ENCODE results near the gene CYTH3.

CYTH3 gene

GRCh38 chr7:6127110-6127490 lies 145.3 kb downstream of the CYTH3 start:
- H3K27ac ChIP-seq (replicated peaks; ENCODE audit: low read length) = no peak overlapping the region

GRCh38 chr7:6123843-6124242 lies 148.6 kb downstream of the CYTH3 start:
- Histone ChIP-seq H3K79me1 (ENCODE audit: low read depth, low read length) (peaks cover 5% of the 10 kb centered on the region), H4K8ac (ENCODE audit: low read depth, low read length) (no peak overlapping the region), H2AFZ (ENCODE audit: low read length) (no peak overlapping the region), H3K4ac (ENCODE audit: low read length) (no peak overlapping the region), H3K9me3 (replicated peaks in 1 of 2; ENCODE audit: control insufficient read depth in 2 of 2, insufficient read depth in 1 of 2, low read depth in 1 of 2, low read length in 2 of 2) (peaks cover 0 to 20% of the 10 kb centered on the region in 2 donors), H3K18ac (ENCODE audit: low read length) (no peak overlapping the region), H2BK5ac (ENCODE audit: low read length) (no peak overlapping the region), H2BK12ac (ENCODE audit: low read length) (no peak overlapping the region), H2BK120ac (ENCODE audit: low read depth, low read length) (no peak overlapping the region), H3K4me2 (ENCODE audit: insufficient read depth, low read length, poor library complexity, severe bottlenecking) (no peak overlapping the region), H2BK15ac (ENCODE audit: low read length) (no peak overlapping the region), H3K23ac (ENCODE audit: low read depth, low read length, poor library complexity) (no peak overlapping the region), H3K27me3 (ENCODE audit: control insufficient read depth in 3 of 3, insufficient read depth in 3 of 3, low read depth in 1 of 3, low read length in 3 of 3) (no peaks in the 10 kb centered on the region), H2AK5ac (ENCODE audit: low read depth, low read length) (no peak overlapping the region), H3K4me1 (ENCODE audit: control insufficient read depth in 2 of 2, insufficient read depth in 1 of 2, low read depth in 1 of 2, low read length in 2 of 2) (no peaks in the 10 kb centered on the region), H3K36me3 (replicated peaks in 1 of 2; ENCODE audit: control insufficient read depth in 2 of 2, insufficient read depth in 2 of 2, low read length in 2 of 2) (peaks cover 23 to 93% of the 10 kb centered on the region in 2 donors), H4K91ac (ENCODE audit: low read depth, low read length, poor library complexity) (no peak overlapping the region), H3K4me3 (ENCODE audit: low read length in 2 of 2) (no peak overlapping the region), H3K27ac (replicated peaks; ENCODE audit: low read length) (no peak overlapping the region), H3K14ac (ENCODE audit: low read length) (no peak overlapping the region), H3K9ac (ENCODE audit: low read depth, low read length, poor library complexity) (no peak overlapping the region)
- WGBS, 2 donors (ENCODE audit: extremely low coverage in 2 of 2, insufficient read length in 2 of 2, insufficient replicate concordance in 1 of 2) = no CpG with 5 or more reads among the region's 8 CpGs
- DNase-seq (ENCODE audit: low spot score) = no peak

More at GRCh38 chr7:6127110-6127490, 145.3 kb downstream of the CYTH3 start:
- H3K4me3 ChIP-seq (ENCODE audit: low read length in 2 of 2) = no peak overlapping the region
- no peak overlapping the region for H3K4me2 ChIP-seq (ENCODE audit: insufficient read depth, low read length, poor library complexity, severe bottlenecking)
- H4K8ac ChIP-seq (ENCODE audit: low read depth, low read length) = no peak overlapping the region
- no peak overlapping the region for H2BK120ac ChIP-seq (ENCODE audit: low read depth, low read length)
- H3K14ac ChIP-seq (ENCODE audit: low read length) = no peak overlapping the region
- H3K23ac ChIP-seq (ENCODE audit: low read depth, low read length, poor library complexity) = no peak overlapping the region
- H3K36me3 ChIP-seq (replicated peaks in 1 of 2; ENCODE audit: control insufficient read depth in 2 of 2, insufficient read depth in 2 of 2, low read length in 2 of 2) = peaks cover 17 to 88% of the 10 kb centered on the region in 2 donors
- no CpG with 5 or more reads among the region's 1 CpG for WGBS, 2 donors (ENCODE audit: extremely low coverage in 2 of 2, insufficient read length in 2 of 2, insufficient replicate concordance in 1 of 2)
- H2AK5ac ChIP-seq (ENCODE audit: low read depth, low read length) = no peak overlapping the region
- H3K9ac ChIP-seq (ENCODE audit: low read depth, low read length, poor library complexity) = no peak overlapping the region
- no peak overlapping the region for H2BK12ac ChIP-seq (ENCODE audit: low read length)
- no peak overlapping the region for H2BK15ac ChIP-seq (ENCODE audit: low read length)
- H3K79me1 ChIP-seq (ENCODE audit: low read depth, low read length) = peaks cover 5% of the 10 kb centered on the region
- H3K4ac ChIP-seq (ENCODE audit: low read length) = no peak overlapping the region
- DNase-seq (ENCODE audit: low spot score) = no peak
- H4K91ac ChIP-seq (ENCODE audit: low read depth, low read length, poor library complexity) = no peak overlapping the region
- H3K9me3 ChIP-seq (replicated peaks in 1 of 2; ENCODE audit: control insufficient read depth in 2 of 2, insufficient read depth in 1 of 2, low read depth in 1 of 2, low read length in 2 of 2) = peaks cover 0 to 14% of the 10 kb centered on the region in 2 donors
- no peak overlapping the region for H2BK5ac ChIP-seq (ENCODE audit: low read length)
- H3K27me3 ChIP-seq (ENCODE audit: control insufficient read depth in 3 of 3, insufficient read depth in 3 of 3, low read depth in 1 of 3, low read length in 3 of 3) = no peaks in the 10 kb centered on the region
- no peaks in the 10 kb centered on the region for H3K4me1 ChIP-seq (ENCODE audit: control insufficient read depth in 2 of 2, insufficient read depth in 1 of 2, low read depth in 1 of 2, low read length in 2 of 2)
- no peak overlapping the region for H2AFZ ChIP-seq (ENCODE audit: low read length)
- no peak overlapping the region for H3K18ac ChIP-seq (ENCODE audit: low read length)

- H3K9ac ChIP-seq (ENCODE audit: low read depth, low read length, poor library complexity) = no peak overlapping the region
- H2BK12ac ChIP-seq (ENCODE audit: low read length) = no peak overlapping the region
- H2BK120ac ChIP-seq (ENCODE audit: low read depth, low read length) = no peak overlapping the region
- no peak overlapping the region for H3K14ac ChIP-seq (ENCODE audit: low read length)
- peaks cover 24 to 95% of the 10 kb centered on the region in 2 donors for H3K36me3 ChIP-seq (replicated peaks in 1 of 2; ENCODE audit: control insufficient read depth in 2 of 2, insufficient read depth in 2 of 2, low read length in 2 of 2)
- no peak overlapping the region for H2AK5ac ChIP-seq (ENCODE audit: low read depth, low read length)
- no CpG with 5 or more reads among the region's 2 CpGs for WGBS, 2 donors (ENCODE audit: extremely low coverage in 2 of 2, insufficient read length in 2 of 2, insufficient replicate concordance in 1 of 2)
- H3K4me2 ChIP-seq (ENCODE audit: insufficient read depth, low read length, poor library complexity, severe bottlenecking) = no peak overlapping the region
- no peak overlapping the region for H2AFZ ChIP-seq (ENCODE audit: low read length)
- H3K4me1 ChIP-seq (ENCODE audit: control insufficient read depth in 2 of 2, insufficient read depth in 1 of 2, low read depth in 1 of 2, low read length in 2 of 2) = no peaks in the 10 kb centered on the region
- no peak overlapping the region for H3K23ac ChIP-seq (ENCODE audit: low read depth, low read length, poor library complexity)
- peaks cover 0 to 20% of the 10 kb centered on the region in 2 donors for H3K9me3 ChIP-seq (replicated peaks in 1 of 2; ENCODE audit: control insufficient read depth in 2 of 2, insufficient read depth in 1 of 2, low read depth in 1 of 2, low read length in 2 of 2)
- DNase-seq (ENCODE audit: low spot score) = no peak
- no peak overlapping the region for H4K91ac ChIP-seq (ENCODE audit: low read depth, low read length, poor library complexity)
- H2BK15ac ChIP-seq (ENCODE audit: low read length) = no peak overlapping the region
- H2BK5ac ChIP-seq (ENCODE audit: low read length) = no peak overlapping the region
- H3K18ac ChIP-seq (ENCODE audit: low read length) = no peak overlapping the region
- H3K79me1 ChIP-seq (ENCODE audit: low read depth, low read length) = peaks cover 2% of the 10 kb centered on the region
- no peaks in the 10 kb centered on the region for H3K27me3 ChIP-seq (ENCODE audit: control insufficient read depth in 3 of 3, insufficient read depth in 3 of 3, low read depth in 1 of 3, low read length in 3 of 3)
- no peak overlapping the region for H3K4ac ChIP-seq (ENCODE audit: low read length)
- no peak overlapping the region for H3K27ac ChIP-seq (replicated peaks; ENCODE audit: low read length)
- no peak overlapping the region for H3K4me3 ChIP-seq (ENCODE audit: low read length in 2 of 2)
- H4K8ac ChIP-seq (ENCODE audit: low read depth, low read length) = no peak overlapping the region
Measured at GRCh38 chr7:6121141-6121540, 151.3 kb downstream of the CYTH3 start.

GRCh38 chr7:6117533-6117932 lies 154.9 kb downstream of the CYTH3 start:
- H2BK120ac ChIP-seq (ENCODE audit: low read depth, low read length) = no peak overlapping the region
- peaks cover 35 to 97% of the 10 kb centered on the region in 2 donors for H3K36me3 ChIP-seq (replicated peaks in 1 of 2; ENCODE audit: control insufficient read depth in 2 of 2, insufficient read depth in 2 of 2, low read length in 2 of 2)
- no peak overlapping the region for H2AFZ ChIP-seq (ENCODE audit: low read length)
- H2AK5ac ChIP-seq (ENCODE audit: low read depth, low read length) = no peak overlapping the region
- peaks cover 4% of the 10 kb centered on the region for H3K79me1 ChIP-seq (ENCODE audit: low read depth, low read length)
- H2BK15ac ChIP-seq (ENCODE audit: low read length) = no peak overlapping the region
- no peak for DNase-seq (ENCODE audit: low spot score)
- H3K4me3 ChIP-seq (ENCODE audit: low read length in 2 of 2) = no peak overlapping the region
- no peak overlapping the region for H3K4ac ChIP-seq (ENCODE audit: low read length)
- no peaks in the 10 kb centered on the region for H3K27me3 ChIP-seq (ENCODE audit: control insufficient read depth in 3 of 3, insufficient read depth in 3 of 3, low read depth in 1 of 3, low read length in 3 of 3)
- H4K8ac ChIP-seq (ENCODE audit: low read depth, low read length) = no peak overlapping the region
- no peak overlapping the region for H3K14ac ChIP-seq (ENCODE audit: low read length)
- H3K27ac ChIP-seq (replicated peaks; ENCODE audit: low read length) = no peak overlapping the region
- H3K4me1 ChIP-seq (ENCODE audit: control insufficient read depth in 2 of 2, insufficient read depth in 1 of 2, low read depth in 1 of 2, low read length in 2 of 2) = no peaks in the 10 kb centered on the region
- H2BK5ac ChIP-seq (ENCODE audit: low read length) = no peak overlapping the region
- H3K9ac ChIP-seq (ENCODE audit: low read depth, low read length, poor library complexity) = no peak overlapping the region
- no CpG with 5 or more reads among the region's 2 CpGs for WGBS, 2 donors (ENCODE audit: extremely low coverage in 2 of 2, insufficient read length in 2 of 2, insufficient replicate concordance in 1 of 2)
- no peak overlapping the region for H3K4me2 ChIP-seq (ENCODE audit: insufficient read depth, low read length, poor library complexity, severe bottlenecking)
- no peak overlapping the region for H4K91ac ChIP-seq (ENCODE audit: low read depth, low read length, poor library complexity)
- peaks cover 0 to 16% of the 10 kb centered on the region in 2 donors for H3K9me3 ChIP-seq (replicated peaks in 1 of 2; ENCODE audit: control insufficient read depth in 2 of 2, insufficient read depth in 1 of 2, low read depth in 1 of 2, low read length in 2 of 2)
- no peak overlapping the region for H3K23ac ChIP-seq (ENCODE audit: low read depth, low read length, poor library complexity)
- no peak overlapping the region for H3K18ac ChIP-seq (ENCODE audit: low read length)
- H2BK12ac ChIP-seq (ENCODE audit: low read length) = no peak overlapping the region
